Mesenchymal stem cell (in vitro differentiated cells and primary cell): ENCODE results near the gene ADAMTSL5.

Source experiments
- DNase-seq: peaks from one replicate; pipeline ENCODE4 v3.0.0-alpha.2; 2013
- H2AFZ ChIP-seq: one replicate; pipeline ENCODE4 v1.6.1; 2013; ENCODE audit warnings: low read depth, mild to moderate bottlenecking, control low read depth, inconsistent platforms, low read length, moderate library complexity
- H2AK5ac ChIP-seq: 2 replicates; pipeline ENCODE4 v1.6.1; 2013; ENCODE audit warnings: low read length, moderate library complexity, mild to moderate bottlenecking, inconsistent platforms; ENCODE audit not compliant: severe bottlenecking
- H2BK120ac ChIP-seq: one replicate; pipeline ENCODE4 v1.6.1; 2013; ENCODE audit warnings: low read depth, mild to moderate bottlenecking, inconsistent platforms, low read length, moderate library complexity
- H2BK12ac ChIP-seq, 2 experiments: one replicate each; pipeline ENCODE4 v1.6.1; 2013; ENCODE audit warnings: inconsistent platforms in 2 of 2, low read length in 2 of 2, mild to moderate bottlenecking in 2 of 2, moderate library complexity in 2 of 2, control low read depth in 1 of 2
- H2BK15ac ChIP-seq: one replicate; pipeline ENCODE4 v1.6.1; 2013; ENCODE audit warnings: mild to moderate bottlenecking, low read depth, inconsistent platforms; ENCODE audit not compliant: poor library complexity, severe bottlenecking
- H2BK5ac ChIP-seq: 2 replicates; pipeline ENCODE4 v1.6.1; 2013; ENCODE audit warnings: low read depth, mild to moderate bottlenecking, low read length, control low read depth, inconsistent platforms; ENCODE audit not compliant: poor library complexity, severe bottlenecking
- H3K14ac ChIP-seq, 2 experiments: one replicate each; pipeline ENCODE4 v1.6.1; 2013; ENCODE audit warnings: inconsistent platforms in 2 of 2, low read length in 2 of 2, control low read depth in 1 of 2, mild to moderate bottlenecking in 1 of 2, moderate library complexity in 1 of 2
- H3K18ac ChIP-seq, 2 experiments: one replicate each; pipeline ENCODE4 v1.6.1; 2013; ENCODE audit warnings: inconsistent platforms in 2 of 2, low read length in 2 of 2, control low read depth in 1 of 2, low read depth in 1 of 2, mild to moderate bottlenecking in 1 of 2
- H3K23ac ChIP-seq, 2 experiments: one replicate each; pipeline ENCODE4 v1.6.1; 2013; ENCODE audit warnings: inconsistent platforms in 2 of 2, low read length in 2 of 2, mild to moderate bottlenecking in 2 of 2, moderate library complexity in 2 of 2, control low read depth in 1 of 2
- H3K27ac ChIP-seq: 2 replicates; pipeline ENCODE4 v1.5.1; 2013; ENCODE audit warnings: mild to moderate bottlenecking, moderate library complexity, low read length, control low read depth, inconsistent platforms; ENCODE audit not compliant: poor library complexity, severe bottlenecking
- H3K27me3 ChIP-seq, 2 experiments: 2 replicates each; pipeline versions ENCODE4 v1.6.1 to v1.7.0; 2013; ENCODE audit warnings: low read length in 2 of 2, mild to moderate bottlenecking in 2 of 2, moderate library complexity in 2 of 2, control low read depth in 1 of 2, inconsistent platforms in 1 of 2; ENCODE audit not compliant: control insufficient read depth in 1 of 2, insufficient read depth in 1 of 2
- H3K36me3 ChIP-seq, 2 experiments: 2 replicates each; pipeline versions ENCODE4 v1.6.1 to v1.7.0; 2013; ENCODE audit warnings: low read length in 2 of 2, control low read depth in 1 of 2, inconsistent platforms in 1 of 2, low read depth in 1 of 2, mild to moderate bottlenecking in 1 of 2; ENCODE audit not compliant: insufficient read depth in 2 of 2, control insufficient read depth in 1 of 2
- H3K4ac ChIP-seq, 2 experiments: one replicate each; pipeline ENCODE4 v1.6.1; 2013; ENCODE audit warnings: inconsistent platforms in 2 of 2, low read length in 2 of 2, mild to moderate bottlenecking in 2 of 2, moderate library complexity in 2 of 2, control low read depth in 1 of 2, low read depth in 1 of 2
- H3K4me1 ChIP-seq: 2 replicates; pipeline ENCODE4 v1.6.1; 2013; ENCODE audit warnings: low read depth, low read length, control low read depth; ENCODE audit not compliant: control insufficient read depth, insufficient read depth
- H3K4me2 ChIP-seq: 2 replicates; pipeline ENCODE4 v1.6.1; 2013; ENCODE audit warnings: low read length, mild to moderate bottlenecking, inconsistent platforms; ENCODE audit not compliant: poor library complexity, severe bottlenecking
- H3K4me3 ChIP-seq, 2 experiments: 2 replicates each; pipeline versions ENCODE4 v1.5.1 to v1.7.0; 2013; ENCODE audit warnings: low read length in 2 of 2, mild to moderate bottlenecking in 2 of 2, control low read depth in 1 of 2, low read depth in 1 of 2; ENCODE audit not compliant: insufficient read depth in 1 of 2
- H3K79me1 ChIP-seq: replicated peaks from 2 replicates; pipeline ENCODE4 v1.6.1; 2013; ENCODE audit warnings: mild to moderate bottlenecking, control low read depth, low read length, inconsistent platforms; ENCODE audit not compliant: poor library complexity, severe bottlenecking
- H3K9ac ChIP-seq: 2 replicates; pipeline ENCODE4 v1.7.0; 2013; ENCODE audit warnings: mild to moderate bottlenecking, low read length, moderate library complexity
- H3K9me3 ChIP-seq: 2 replicates; pipeline ENCODE4 v1.7.0; 2013; ENCODE audit warnings: mild to moderate bottlenecking, low read length; ENCODE audit not compliant: control insufficient read depth
- H4K8ac ChIP-seq: one replicate; pipeline ENCODE4 v1.6.1; 2013; ENCODE audit warnings: inconsistent platforms, mild to moderate bottlenecking, low read length, moderate library complexity
- H4K91ac ChIP-seq: one replicate; pipeline ENCODE4 v1.6.1; 2013; ENCODE audit warnings: mild to moderate bottlenecking, low read length, inconsistent platforms
- WGBS: methylation state at CpG from one replicate; pipeline ENCODE4 v1.1.7; 2013; ENCODE audit warnings: mixed read lengths; 5-methylcytosine and 5-hydroxymethylcytosine counted together

The ADAMTSL5 gene

DNA sequence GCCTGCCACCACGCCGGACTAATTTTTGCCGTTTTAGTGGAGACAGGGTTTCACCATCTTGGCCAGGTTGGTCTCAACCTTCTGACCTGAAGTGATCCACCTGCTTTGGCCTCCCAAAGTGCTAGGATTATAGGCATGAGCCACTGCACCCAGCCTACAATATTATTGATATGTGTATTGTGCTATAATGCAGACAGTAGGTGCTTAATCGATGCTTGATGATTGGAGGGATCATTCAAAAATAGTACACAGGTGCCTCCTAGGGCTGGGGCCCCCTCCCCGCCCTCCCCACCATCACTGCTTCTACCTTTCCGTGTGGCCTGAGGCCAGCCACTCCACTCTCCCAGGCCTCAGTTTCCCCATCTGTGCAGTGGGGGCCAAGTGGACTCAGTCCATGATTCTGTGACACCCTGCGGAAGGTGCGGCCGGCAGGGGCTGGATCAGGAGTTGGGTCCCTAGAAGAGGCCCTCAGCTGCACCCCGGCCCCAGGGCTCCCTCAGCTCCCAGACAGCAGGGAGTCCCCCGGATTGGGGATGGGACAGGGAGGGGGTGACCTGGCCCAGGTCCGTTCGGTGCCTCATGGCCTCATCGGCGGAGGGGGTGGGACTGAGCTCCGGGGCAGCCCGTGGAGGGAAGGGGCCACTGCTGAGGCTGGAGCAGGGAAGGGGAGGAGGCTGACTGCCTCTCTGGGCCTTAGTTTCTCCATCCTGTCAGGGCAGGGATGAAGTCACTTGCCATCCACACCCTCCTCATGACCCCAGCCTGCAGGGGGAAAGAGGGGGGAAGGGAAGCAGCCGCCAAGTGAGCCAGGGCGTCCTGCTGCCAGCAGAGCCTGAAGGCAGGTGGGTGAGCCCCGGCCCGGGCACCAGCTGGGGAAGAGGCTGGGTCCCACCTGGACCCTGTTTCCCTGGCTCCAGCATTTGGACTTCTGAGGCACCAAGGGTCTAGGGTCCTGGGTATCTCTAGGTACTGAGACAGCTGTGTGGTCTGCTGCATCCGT, 1.2 kb downstream of the ADAMTSL5 start:
- Histone ChIP-seq H3K18ac (no peak overlapping the region), H3K14ac (peak overlapping the region in 1 of 2 experiments; percentile 44), H3K27ac (no peak overlapping the region), H2BK120ac (no peak overlapping the region), H3K4ac (no peak overlapping the region), H2AK5ac (peak overlapping the region; percentile 10), H3K9me3 (peaks cover 2% of the 10 kb centered on the region), H3K36me3 (peaks cover 0 to 9% of the 10 kb centered on the region in 2 experiments), H4K8ac (no peak overlapping the region), H3K4me2 (no peak overlapping the region), H3K79me1 (peaks cover 8% of the 10 kb centered on the region), H3K27me3 (peaks cover 4 to 44% of the 10 kb centered on the region in 2 experiments), H2AFZ (no peak overlapping the region), H2BK5ac (no peak overlapping the region), H4K91ac (no peak overlapping the region), H3K23ac (no peak overlapping the region), H2BK15ac (no peak overlapping the region), H3K4me3 (peak overlapping the region in 1 of 2 experiments; percentile 2), H2BK12ac (no peak overlapping the region), H3K9ac (no peak overlapping the region), H3K4me1 (peaks cover 33% of the 10 kb centered on the region)
- WGBS, result 79% methylated on average over 20 of the region's 22 CpGs
- no peak for DNase-seq

DNA sequence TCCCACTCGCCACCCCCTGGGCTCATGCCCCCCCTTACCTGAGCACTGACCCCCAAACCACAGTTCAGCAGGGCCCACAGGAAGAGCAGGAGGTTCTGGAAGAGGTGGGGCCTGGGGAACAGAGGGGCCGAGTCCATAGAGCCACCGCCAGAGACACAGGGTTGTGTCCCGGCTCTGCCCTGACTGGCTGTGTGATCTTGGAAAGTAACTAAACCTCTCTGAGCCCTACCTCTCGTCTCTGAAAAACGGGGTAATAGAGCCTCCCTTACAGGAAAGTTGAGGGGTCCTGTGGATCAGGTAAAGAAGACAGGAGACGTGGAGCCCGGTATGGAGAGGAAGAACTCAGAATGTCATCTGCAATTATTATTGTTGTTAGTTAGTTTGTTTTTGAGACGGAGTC, 2.0 kb downstream of the ADAMTSL5 start:
- H3K9me3 ChIP-seq, result no peaks in the 10 kb centered on the region
- no peak overlapping the region for H3K4me2 ChIP-seq
- H2BK15ac ChIP-seq, result no peak overlapping the region
- no peak overlapping the region for H2AK5ac ChIP-seq
- H2BK120ac ChIP-seq, result no peak overlapping the region
- peak overlapping the region; percentile 57 for H4K91ac ChIP-seq
- no peak overlapping the region for H3K18ac ChIP-seq
- H3K36me3 ChIP-seq, result peaks cover 0 to 13% of the 10 kb centered on the region in 2 experiments
- peaks cover 8% of the 10 kb centered on the region for H3K79me1 ChIP-seq
- H3K4me3 ChIP-seq, result no peak overlapping the region
- no peak overlapping the region for H2AFZ ChIP-seq
- H3K9ac ChIP-seq, result no peak overlapping the region
- peak overlapping the region in 1 of 2 experiments; percentile 23 for H3K14ac ChIP-seq
- peaks cover 0 to 42% of the 10 kb centered on the region in 2 experiments for H3K27me3 ChIP-seq
- 67% methylated on average over 8 of the region's 9 CpGs for WGBS
- no peak overlapping the region for H2BK5ac ChIP-seq
- H3K23ac ChIP-seq, result no peak overlapping the region
- no peak overlapping the region for H3K4ac ChIP-seq
- no peak overlapping the region for H3K27ac ChIP-seq
- H2BK12ac ChIP-seq, result no peak overlapping the region
- peaks cover 33% of the 10 kb centered on the region for H3K4me1 ChIP-seq
- no peak overlapping the region for H4K8ac ChIP-seq
- no peak for DNase-seq

DNA sequence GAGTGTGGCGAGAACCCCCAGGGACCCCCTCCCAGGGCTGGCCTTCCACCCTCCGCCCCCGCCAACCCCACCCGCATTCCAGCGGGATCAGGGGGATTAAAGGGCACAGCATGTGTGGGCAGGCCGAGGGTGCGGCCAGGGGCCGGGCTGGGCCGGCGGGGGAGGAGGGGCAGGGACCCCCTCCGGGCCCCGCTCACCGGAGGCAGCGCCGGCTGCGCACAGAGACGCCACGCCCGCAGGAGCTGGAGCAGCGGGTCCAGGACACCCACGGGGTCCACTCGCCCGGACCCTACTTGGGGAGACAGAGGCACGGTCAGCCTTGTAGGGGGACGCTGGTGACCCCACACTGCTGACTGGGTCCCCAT, 2.4 kb downstream of the ADAMTSL5 start:
- Histone ChIP-seq H3K4ac (no peak overlapping the region), H4K8ac (no peak overlapping the region), H3K27ac (no peak overlapping the region), H3K14ac (no peak overlapping the region), H3K36me3 (peaks cover 0 to 15% of the 10 kb centered on the region in 2 experiments), H2AK5ac (no peak overlapping the region), H3K23ac (no peak overlapping the region), H2BK15ac (no peak overlapping the region), H2BK12ac (no peak overlapping the region), H3K9ac (no peak overlapping the region), H4K91ac (peak overlapping the region; percentile 57), H2BK5ac (no peak overlapping the region), H3K4me2 (no peak overlapping the region), H2AFZ (no peak overlapping the region), H3K27me3 (peaks cover 0 to 42% of the 10 kb centered on the region in 2 experiments), H3K79me1 (peaks cover 8% of the 10 kb centered on the region), H3K4me1 (peaks cover 33% of the 10 kb centered on the region), H2BK120ac (no peak overlapping the region), H3K9me3 (no peaks in the 10 kb centered on the region), H3K4me3 (no peak overlapping the region), H3K18ac (no peak overlapping the region)
- no peak for DNase-seq
- WGBS, result 53% methylated on average over 24 of the region's 25 CpGs

DNA sequence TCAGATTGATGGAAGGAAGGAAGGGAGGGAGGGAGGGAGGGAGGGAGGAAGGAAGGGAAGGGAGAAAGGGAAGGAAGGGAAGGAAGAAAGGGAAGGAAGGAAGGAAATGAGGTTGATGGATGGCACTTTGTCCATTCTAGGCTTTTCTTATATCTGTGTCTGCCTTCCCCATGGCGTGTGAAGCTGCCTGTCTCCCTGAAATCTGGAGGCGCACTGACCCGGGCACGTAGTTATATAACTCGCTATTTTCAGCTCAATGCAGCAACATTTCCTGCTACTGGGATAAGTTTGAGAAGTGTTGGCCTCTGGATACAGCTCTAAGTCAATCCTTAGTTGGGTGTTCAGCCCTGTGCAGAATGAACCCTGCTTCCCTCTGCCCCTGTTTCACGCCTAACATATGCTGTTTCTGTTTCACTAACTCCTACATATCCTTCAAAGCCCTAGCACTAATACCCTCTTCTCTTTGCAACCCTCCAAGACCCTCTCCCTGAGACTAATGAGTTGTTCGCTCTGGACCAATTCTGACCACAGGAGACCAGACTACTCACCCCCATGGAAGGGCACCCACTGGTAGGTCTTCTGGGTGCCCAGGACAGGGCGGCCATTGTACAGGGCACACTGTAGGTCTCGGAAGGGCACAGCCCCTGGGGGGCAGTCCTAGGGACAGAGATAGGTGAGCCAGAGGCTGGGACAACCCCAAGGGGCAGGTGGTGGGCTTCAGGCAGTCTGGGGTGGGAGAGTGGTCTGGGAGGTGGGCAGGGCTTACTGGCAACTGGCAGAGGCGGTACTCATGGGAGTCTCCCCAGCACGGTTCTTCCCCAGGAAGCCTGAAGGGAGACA, 3.0 kb downstream of the ADAMTSL5 start:
- H4K8ac ChIP-seq, result no peak overlapping the region
- no peak overlapping the region for H3K4me2 ChIP-seq
- H2BK12ac ChIP-seq, result peak overlapping the region in 1 of 2 experiments; percentile 38
- H3K27ac ChIP-seq, result no peak overlapping the region
- H3K79me1 ChIP-seq, result peaks cover 8% of the 10 kb centered on the region
- peaks cover 33% of the 10 kb centered on the region for H3K4me1 ChIP-seq
- no peak overlapping the region for H2AFZ ChIP-seq
- H3K4ac ChIP-seq, result no peak overlapping the region
- no peak overlapping the region for H2BK5ac ChIP-seq
- H3K27me3 ChIP-seq, result peaks cover 0 to 42% of the 10 kb centered on the region in 2 experiments
- H3K4me3 ChIP-seq, result no peak overlapping the region
- H3K36me3 ChIP-seq, result peaks cover 0 to 15% of the 10 kb centered on the region in 2 experiments
- H3K9ac ChIP-seq, result no peak overlapping the region
- no peak overlapping the region for H3K18ac ChIP-seq
- H2AK5ac ChIP-seq, result no peak overlapping the region
- H3K14ac ChIP-seq, result no peak overlapping the region
- 79% methylated on average over 11 of the region's 11 CpGs for whole genome bisulfite sequencing
- H3K23ac ChIP-seq, result no peak overlapping the region
- H3K9me3 ChIP-seq, result no peaks in the 10 kb centered on the region
- no peak for DNase-seq
- no peak overlapping the region for H4K91ac ChIP-seq
- no peak overlapping the region for H2BK15ac ChIP-seq
- H2BK120ac ChIP-seq, result no peak overlapping the region
